GM12864 (cell line): Measurements from ENCODE around the gene RAF1.

ENCODE experiments used
- DNase-seq: peaks from one replicate; pipeline ENCODE4 v3.0.0-alpha.2; 2011; ENCODE audit warnings: low read depth
- H3K4me3 ChIP-seq: 2 replicates; pipeline ENCODE4 v1.5.1; 2011; ENCODE audit warnings: mild to moderate bottlenecking, low read depth, low read length, control low read depth
- TF ChIP-seq, protein P1 (sequence below): IDR thresholded peaks from 2 replicates; pipeline ENCODE4 v1.5.1; 2011; ENCODE audit warnings: low read depth, mild to moderate bottlenecking, moderate library complexity, low read length, control low read depth, inconsistent platforms; ENCODE audit errors: missing control alignments

Gene RAF1

DNA sequence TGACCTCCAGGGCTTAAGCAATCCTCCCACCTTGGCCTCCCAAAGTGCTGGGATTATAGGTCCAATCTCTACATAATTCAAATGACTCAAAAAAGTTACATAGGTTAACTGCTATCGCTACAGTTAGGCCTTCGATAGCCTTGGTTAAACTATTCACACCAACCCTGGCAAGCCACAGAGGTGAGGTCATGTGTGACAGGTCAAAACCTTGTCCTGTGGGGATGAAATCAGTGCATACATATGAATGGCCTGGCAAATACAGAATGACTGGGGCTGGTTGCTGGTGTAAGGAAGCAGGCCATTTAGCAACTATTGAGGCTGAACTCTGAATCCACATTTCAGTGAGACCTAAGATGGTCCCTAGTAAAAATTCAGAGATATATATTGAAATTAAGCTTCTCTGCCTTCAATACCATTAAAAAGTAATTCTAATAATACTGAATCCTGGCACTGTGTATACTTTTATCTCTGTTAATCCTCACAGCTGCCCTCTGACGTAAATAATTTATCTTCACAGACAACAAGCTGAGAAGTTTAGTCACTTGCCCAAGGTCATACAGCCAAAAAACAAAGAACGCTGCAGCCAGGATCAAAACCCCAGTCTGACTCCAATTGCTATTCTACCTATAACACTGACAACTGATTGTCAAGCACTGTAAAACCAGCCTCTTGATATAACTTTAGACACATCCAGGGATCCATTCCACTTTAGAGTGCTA lies 71.8 kb downstream of the RAF1 start:
- DNase-seq = no peak
- TF ChIP-seq, protein P1, sequence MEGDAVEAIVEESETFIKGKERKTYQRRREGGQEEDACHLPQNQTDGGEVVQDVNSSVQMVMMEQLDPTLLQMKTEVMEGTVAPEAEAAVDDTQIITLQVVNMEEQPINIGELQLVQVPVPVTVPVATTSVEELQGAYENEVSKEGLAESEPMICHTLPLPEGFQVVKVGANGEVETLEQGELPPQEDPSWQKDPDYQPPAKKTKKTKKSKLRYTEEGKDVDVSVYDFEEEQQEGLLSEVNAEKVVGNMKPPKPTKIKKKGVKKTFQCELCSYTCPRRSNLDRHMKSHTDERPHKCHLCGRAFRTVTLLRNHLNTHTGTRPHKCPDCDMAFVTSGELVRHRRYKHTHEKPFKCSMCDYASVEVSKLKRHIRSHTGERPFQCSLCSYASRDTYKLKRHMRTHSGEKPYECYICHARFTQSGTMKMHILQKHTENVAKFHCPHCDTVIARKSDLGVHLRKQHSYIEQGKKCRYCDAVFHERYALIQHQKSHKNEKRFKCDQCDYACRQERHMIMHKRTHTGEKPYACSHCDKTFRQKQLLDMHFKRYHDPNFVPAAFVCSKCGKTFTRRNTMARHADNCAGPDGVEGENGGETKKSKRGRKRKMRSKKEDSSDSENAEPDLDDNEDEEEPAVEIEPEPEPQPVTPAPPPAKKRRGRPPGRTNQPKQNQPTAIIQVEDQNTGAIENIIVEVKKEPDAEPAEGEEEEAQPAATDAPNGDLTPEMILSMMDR = no peak
- H3K4me3 ChIP-seq = no peak overlapping the region

DNA sequence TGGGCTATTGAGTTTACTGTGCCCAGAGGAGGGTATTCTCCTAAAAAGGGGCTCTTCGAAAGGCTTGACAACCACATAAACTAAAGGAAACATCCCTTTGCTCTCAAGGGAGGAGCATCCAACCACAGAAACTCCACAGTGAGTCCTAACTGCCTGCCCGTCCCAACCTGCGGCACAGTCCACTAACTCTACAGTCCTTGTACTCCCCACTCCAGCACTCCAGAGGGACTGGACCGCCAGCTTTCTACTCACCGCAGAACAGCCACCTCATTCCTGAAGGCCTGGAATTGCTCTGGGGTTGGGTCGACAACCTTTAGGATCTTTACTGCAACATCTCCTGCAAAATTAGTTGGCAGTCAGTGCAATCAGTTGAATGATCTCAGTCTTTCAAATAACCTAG lies 72.5 kb downstream of the RAF1 start:
- TF ChIP-seq, protein P1 = no peak
- no peak for DNase-seq
- H3K4me3 ChIP-seq = no peak overlapping the region

DNA sequence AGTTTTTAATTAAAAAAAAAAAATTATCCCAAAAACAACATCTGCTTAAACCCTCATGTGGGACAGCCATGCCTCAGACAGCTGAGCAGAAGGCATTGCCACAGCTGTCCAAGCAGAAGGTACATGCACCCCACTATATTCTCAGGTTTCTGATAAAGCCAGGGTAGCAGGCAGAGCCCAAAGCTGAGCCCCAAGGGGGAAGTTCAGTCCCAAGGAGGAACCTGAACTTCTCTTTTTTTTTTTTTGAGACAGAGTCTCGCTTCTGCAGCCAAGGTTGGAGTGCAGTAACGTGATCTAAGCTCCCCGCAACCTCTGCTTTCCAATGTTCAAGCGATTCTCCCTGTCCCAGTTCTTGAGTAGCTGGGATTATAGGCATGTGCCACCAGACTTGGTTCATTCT lies 73.8 kb downstream of the RAF1 start:
- DNase-seq = no peak
- TF ChIP-seq, protein P1 = no peak
- no peak overlapping the region for H3K4me3 ChIP-seq

DNA sequence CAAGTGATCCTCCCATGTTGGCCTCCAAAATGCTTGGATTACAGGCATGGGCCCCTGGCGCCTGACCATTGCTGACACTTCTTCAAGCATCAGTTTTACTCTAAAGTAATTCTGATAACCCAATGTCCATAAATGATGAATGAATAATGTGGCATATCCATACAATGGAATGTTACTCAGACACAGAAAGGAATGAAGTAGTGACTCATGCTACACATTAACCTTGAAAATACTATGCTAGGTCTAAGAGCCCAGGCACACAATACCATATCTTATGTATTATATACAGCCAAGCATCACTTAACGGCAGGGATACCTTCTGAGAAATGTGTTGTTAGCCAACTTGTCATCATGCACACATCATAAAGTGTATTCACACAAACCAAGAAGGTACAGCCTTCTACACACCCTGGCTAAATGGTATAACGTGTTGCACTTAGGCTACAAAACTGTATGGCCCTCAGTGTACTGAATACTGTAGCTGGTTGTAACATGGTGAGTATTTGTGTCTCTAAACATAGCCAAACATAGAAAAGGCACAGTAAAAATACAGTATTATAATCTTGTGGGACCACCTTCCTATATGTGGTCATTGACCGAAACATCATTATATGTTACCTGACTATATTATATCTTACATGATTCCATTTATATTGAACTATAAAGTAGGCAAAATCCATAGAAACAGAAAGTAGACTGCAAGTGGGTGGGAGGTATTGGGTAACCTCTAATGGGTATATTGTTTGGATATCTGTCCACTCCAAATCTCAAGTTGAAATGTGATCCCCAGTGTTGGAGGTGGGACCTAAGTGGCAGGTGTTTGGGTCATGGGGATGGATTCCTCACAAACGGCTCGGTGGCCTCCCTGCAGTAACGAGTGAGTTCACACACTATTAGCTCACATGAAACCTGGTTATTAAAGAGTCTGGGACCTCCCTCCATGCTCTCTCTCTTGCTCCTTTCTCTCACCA lies 75.6 kb downstream of the RAF1 start:
- H3K4me3 ChIP-seq = no peak overlapping the region
- TF ChIP-seq, protein P1 = no peak
- no peak for DNase-seq

DNA sequence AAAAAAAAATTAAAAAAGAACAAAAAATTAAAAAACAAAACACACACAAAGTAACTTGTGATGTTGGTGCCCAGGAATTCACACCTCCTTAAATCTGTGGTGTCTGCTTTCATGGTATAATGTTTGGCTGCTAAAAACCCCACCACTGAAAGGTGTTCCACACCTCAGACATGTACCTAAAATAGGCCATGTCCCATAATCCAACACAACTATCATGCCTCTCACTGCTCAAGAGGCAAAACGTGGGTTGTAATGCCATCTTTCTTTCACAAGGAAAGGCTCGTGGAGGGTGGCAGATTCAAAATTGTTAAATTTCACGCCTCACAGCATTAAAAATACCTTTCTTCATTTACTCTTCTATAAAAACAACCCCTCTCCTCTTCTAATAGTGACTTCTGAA lies 77.5 kb downstream of the RAF1 start:
- no peak overlapping the region for H3K4me3 ChIP-seq
- TF ChIP-seq, protein P1 = no peak
- DNase-seq = no peak

DNA sequence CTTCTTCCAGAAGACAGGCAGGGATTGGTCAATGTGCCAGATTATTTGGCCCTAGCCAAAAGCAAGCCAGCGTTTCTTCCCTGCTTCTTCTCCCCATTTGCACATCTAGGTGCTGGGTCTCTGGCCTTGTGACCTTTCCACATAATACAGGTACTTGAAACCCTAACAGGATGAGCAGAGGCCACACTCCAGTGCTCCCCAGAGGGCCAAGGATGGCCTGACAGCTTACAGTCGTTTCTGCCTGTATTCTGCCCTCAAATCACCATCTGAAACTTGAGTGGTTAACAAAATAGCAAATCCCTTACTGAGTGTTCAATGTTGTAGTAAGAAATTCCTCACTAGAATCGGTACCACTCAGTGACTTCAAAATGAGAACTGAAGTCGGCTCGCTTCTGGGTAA lies 77.9 kb downstream of the RAF1 start:
- TF ChIP-seq, protein P1 = no peak
- DNase-seq = peak; percentile 18
- H3K4me3 ChIP-seq = no peak overlapping the region

DNA sequence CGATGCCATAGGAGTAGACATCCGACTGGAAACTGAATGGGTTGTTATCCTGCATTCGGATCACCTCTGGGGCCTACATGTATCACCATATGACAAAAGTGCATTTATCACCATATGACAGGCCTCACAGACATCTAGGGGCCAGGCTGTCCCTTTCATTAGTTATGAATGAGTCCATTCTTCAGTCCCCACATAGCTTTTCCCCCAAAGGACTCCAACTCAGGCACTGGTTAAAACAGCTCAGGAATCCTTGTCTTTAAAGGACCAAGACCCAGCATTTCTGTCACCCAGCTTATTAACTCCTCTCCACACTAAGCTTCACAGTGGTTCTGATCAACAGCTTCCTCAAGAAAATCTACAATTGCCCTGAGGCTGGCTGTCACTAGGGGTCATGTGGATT lies 78.7 kb downstream of the RAF1 start:
- no peak for DNase-seq
- TF ChIP-seq, protein P1 = no peak

More for the DNA sequence above, 78.7 kb downstream of the RAF1 start:
- no peak overlapping the region for H3K4me3 ChIP-seq
